ENCODE results near the gene LRRC8B. TPM values are rescaled to one million over a fixed set of nuclear protein-coding genes. Genes with fewer than 3 reads are reported as not detected.
A peak's percentile ranks its signal among the peaks of the same experiment; 100 is the strongest.

Gene LRRC8B
- total RNA-seq, 1 donor from 2014 or later, result 48.2 TPM

- H3K27ac Mint-ChIP-seq, result peak overlapping the region; percentile 93
- H3K4me3 Mint-ChIP-seq (ENCODE audit: low read depth), result peak overlapping the region; percentile 30
- H3K27me3 Mint-ChIP-seq (ENCODE audit: low read depth), result no peaks in the 10 kb centered on the region
- H3K9me3 Mint-ChIP-seq, result no peaks in the 10 kb centered on the region
- peak; percentile 26 for DNase-seq (ENCODE audit: low spot score)
- intact Hi-C loops (cut with micrococcal nuclease), result loop anchor here (1.0 to 2.0 kb wide), 6 partner anchors 8 to 179 kb away; partner anchors contain the start of gene LRRC8B
- peaks cover 79% of the 10 kb centered on the region for H3K4me1 Mint-ChIP-seq (ENCODE audit: low read depth)
- H3K36me3 Mint-ChIP-seq (ENCODE audit: low read depth), result peaks cover 69% of the 10 kb centered on the region
These were observed 20.8 kb downstream of the LRRC8B start for GRCh38 chr1:89545264-89546038.

GRCh38 chr1:89546082-89546889 lies 21.7 kb downstream of the LRRC8B start:
- no peak for DNase-seq (ENCODE audit: low spot score)
- peaks cover 79% of the 10 kb centered on the region for H3K4me1 Mint-ChIP-seq (ENCODE audit: low read depth)
- H3K4me3 Mint-ChIP-seq (ENCODE audit: low read depth), result peak overlapping the region; percentile 1
- peaks cover 69% of the 10 kb centered on the region for H3K36me3 Mint-ChIP-seq (ENCODE audit: low read depth)
- H3K9me3 Mint-ChIP-seq, result no peaks in the 10 kb centered on the region
- H3K27me3 Mint-ChIP-seq (ENCODE audit: low read depth), result no peaks in the 10 kb centered on the region
- intact Hi-C loops (cut with micrococcal nuclease), result loop anchor here (2.0 kb wide), 1 partner anchor 43 kb away; no protein-coding TSS in a partner anchor
- H3K27ac Mint-ChIP-seq, result peak overlapping the region; percentile 93

GRCh38 chr1:89546934-89547562 lies 22.4 kb downstream of the LRRC8B start:
- intact Hi-C loops (cut with micrococcal nuclease), result loop anchor here (1.0 to 2.0 kb wide), 2 partner anchors 42 to 172 kb away; no protein-coding TSS in a partner anchor
- Mint-ChIP-seq H3K27ac (peak overlapping the region; percentile 93), H3K27me3 (ENCODE audit: low read depth) (no peaks in the 10 kb centered on the region), H3K4me3 (ENCODE audit: low read depth) (no peak overlapping the region), H3K36me3 (ENCODE audit: low read depth) (peaks cover 70% of the 10 kb centered on the region), H3K9me3 (no peaks in the 10 kb centered on the region), H3K4me1 (ENCODE audit: low read depth) (peaks cover 77% of the 10 kb centered on the region)
- DNase-seq (ENCODE audit: low spot score), result no peak

- DNase-seq (ENCODE audit: low spot score), result no peak
- H3K36me3 Mint-ChIP-seq (ENCODE audit: low read depth), result peaks cover 69% of the 10 kb centered on the region
- no peaks in the 10 kb centered on the region for H3K27me3 Mint-ChIP-seq (ENCODE audit: low read depth)
- H3K4me3 Mint-ChIP-seq (ENCODE audit: low read depth), result no peak overlapping the region
- intact Hi-C loops (cut with micrococcal nuclease), result loop anchor here (1.0 to 2.0 kb wide), 2 partner anchors 41 to 172 kb away; no protein-coding TSS in a partner anchor
- peaks cover 77% of the 10 kb centered on the region for H3K4me1 Mint-ChIP-seq (ENCODE audit: low read depth)
- no peaks in the 10 kb centered on the region for H3K9me3 Mint-ChIP-seq
- H3K27ac Mint-ChIP-seq, result peak overlapping the region; percentile 93
These were observed 23.0 kb downstream of the LRRC8B start for GRCh38 chr1:89547563-89548116.

GRCh38 chr1:89548122-89548857 lies 23.7 kb downstream of the LRRC8B start:
- peaks cover 71% of the 10 kb centered on the region for H3K36me3 Mint-ChIP-seq (ENCODE audit: low read depth)
- no peak for DNase-seq (ENCODE audit: low spot score)
- H3K27me3 Mint-ChIP-seq (ENCODE audit: low read depth), result no peaks in the 10 kb centered on the region
- peaks cover 78% of the 10 kb centered on the region for H3K4me1 Mint-ChIP-seq (ENCODE audit: low read depth)
- intact Hi-C loops (cut with micrococcal nuclease), result no loop called here
- peak overlapping the region; percentile 93 for H3K27ac Mint-ChIP-seq
- no peak overlapping the region for H3K4me3 Mint-ChIP-seq (ENCODE audit: low read depth)
- no peaks in the 10 kb centered on the region for H3K9me3 Mint-ChIP-seq

- Mint-ChIP-seq H3K36me3 (ENCODE audit: low read depth) (peaks cover 80% of the 10 kb centered on the region), H3K4me1 (ENCODE audit: low read depth) (peaks cover 80% of the 10 kb centered on the region), H3K9me3 (no peaks in the 10 kb centered on the region), H3K27me3 (ENCODE audit: low read depth) (no peaks in the 10 kb centered on the region), H3K27ac (peak overlapping the region; percentile 53), H3K4me3 (ENCODE audit: low read depth) (no peak overlapping the region)
- no peak for DNase-seq (ENCODE audit: low spot score)
- intact Hi-C loops (cut with micrococcal nuclease), result no loop called here
These were observed 26.4 kb downstream of the LRRC8B start for GRCh38 chr1:89550995-89551394.

- peak overlapping the region; percentile 38 for H3K4me3 Mint-ChIP-seq (ENCODE audit: low read depth)
- intact Hi-C loops (cut with micrococcal nuclease), result loop anchor here (2.0 kb wide), 1 partner anchor 16 kb away; no protein-coding TSS in a partner anchor
- DNase-seq (ENCODE audit: low spot score), result no peak
- peaks cover 77% of the 10 kb centered on the region for H3K4me1 Mint-ChIP-seq (ENCODE audit: low read depth)
- peaks cover 89% of the 10 kb centered on the region for H3K36me3 Mint-ChIP-seq (ENCODE audit: low read depth)
- no peaks in the 10 kb centered on the region for H3K27me3 Mint-ChIP-seq (ENCODE audit: low read depth)
- peaks cover 5% of the 10 kb centered on the region for H3K9me3 Mint-ChIP-seq
- H3K27ac Mint-ChIP-seq, result peak overlapping the region; percentile 74
These were observed 27.9 kb downstream of the LRRC8B start for GRCh38 chr1:89552471-89553081.

- DNase-seq (ENCODE audit: low spot score), result no peak
- intact Hi-C loops (cut with micrococcal nuclease), result loop anchor here (2.0 kb wide), 1 partner anchor 16 kb away; no protein-coding TSS in a partner anchor
- Mint-ChIP-seq H3K27me3 (ENCODE audit: low read depth) (no peaks in the 10 kb centered on the region), H3K4me3 (ENCODE audit: low read depth) (no peak overlapping the region), H3K36me3 (ENCODE audit: low read depth) (peaks cover 92% of the 10 kb centered on the region), H3K27ac (peak overlapping the region; percentile 74), H3K4me1 (ENCODE audit: low read depth) (peaks cover 76% of the 10 kb centered on the region), H3K9me3 (peaks cover 11% of the 10 kb centered on the region)
These were observed 28.5 kb downstream of the LRRC8B start for GRCh38 chr1:89553157-89553556.

GRCh38 chr1:89555550-89555949 lies 30.9 kb downstream of the LRRC8B start:
- peaks cover 90% of the 10 kb centered on the region for H3K36me3 Mint-ChIP-seq (ENCODE audit: low read depth)
- intact Hi-C loops (cut with micrococcal nuclease), result loop anchor here (5.0 kb wide), 1 partner anchor 33 kb away; the partner anchor contains the start of gene LRRC8B
- no peak overlapping the region for H3K4me3 Mint-ChIP-seq (ENCODE audit: low read depth)
- H3K4me1 Mint-ChIP-seq (ENCODE audit: low read depth), result peaks cover 56% of the 10 kb centered on the region
- no peaks in the 10 kb centered on the region for H3K27me3 Mint-ChIP-seq (ENCODE audit: low read depth)
- no peak for DNase-seq (ENCODE audit: low spot score)
- H3K9me3 Mint-ChIP-seq, result peaks cover 19% of the 10 kb centered on the region
- peak overlapping the region; percentile 35 for H3K27ac Mint-ChIP-seq

GRCh38 chr1:89556726-89557444 lies 32.3 kb downstream of the LRRC8B start:
- Mint-ChIP-seq H3K9me3 (peaks cover 23% of the 10 kb centered on the region), H3K4me3 (ENCODE audit: low read depth) (no peak overlapping the region), H3K36me3 (ENCODE audit: low read depth) (peaks cover 82% of the 10 kb centered on the region), H3K27me3 (ENCODE audit: low read depth) (no peaks in the 10 kb centered on the region), H3K27ac (peak overlapping the region; percentile 68), H3K4me1 (ENCODE audit: low read depth) (peaks cover 49% of the 10 kb centered on the region)
- no peak for DNase-seq (ENCODE audit: low spot score)
- intact Hi-C loops (cut with micrococcal nuclease), result loop anchor here (5.0 kb wide), 1 partner anchor 35 kb away; the partner anchor contains the start of gene LRRC8B

- H3K4me3 Mint-ChIP-seq (ENCODE audit: low read depth), result no peak overlapping the region
- intact Hi-C loops (cut with micrococcal nuclease), result loop anchor here (5.0 kb wide), 1 partner anchor 35 kb away; the partner anchor contains the start of gene LRRC8B
- no peaks in the 10 kb centered on the region for H3K27me3 Mint-ChIP-seq (ENCODE audit: low read depth)
- peaks cover 83% of the 10 kb centered on the region for H3K36me3 Mint-ChIP-seq (ENCODE audit: low read depth)
- peaks cover 25% of the 10 kb centered on the region for H3K9me3 Mint-ChIP-seq
- no peak for DNase-seq (ENCODE audit: low spot score)
- peak overlapping the region; percentile 68 for H3K27ac Mint-ChIP-seq
- H3K4me1 Mint-ChIP-seq (ENCODE audit: low read depth), result peaks cover 47% of the 10 kb centered on the region
These were observed 32.8 kb downstream of the LRRC8B start for GRCh38 chr1:89557445-89557825.

Data from activated T-helper 2 cell treated with anti-CD3 and anti-CD28 coated beads, Interferon-gamma antibody, Interleukin-2, Interleukin-4, amounts not matched to agents 10 μg/mL and 5 μg/mL and 100 μg/mL, durations not matched to agents 14 hours and 24 hours and 36 hours (primary cell).